Pancreas (tissue), 10 donors: ENCODE data around the gene VPS9D1. TPM values are rescaled to one million over a fixed set of nuclear protein-coding genes. Genes with fewer than 3 reads are reported as not detected.

Source experiments
- ATAC-seq, 4 donors: fragments of 200-7000 bp; cut with Tn5 transposase; one replicate each; pipeline versions ENCODE4 v1.8.0 to v1.9.1; 2020; ENCODE audit warnings: mild to moderate bottlenecking in 4 of 4, moderate library complexity in 4 of 4
- DNase-seq, 6 donors: peaks; one replicate each; pipeline ENCODE4 v3.0.0-alpha.2; 2020
- FAIRE-seq: peaks from 2 replicates; lab custom pipeline; 2012; peaks lifted over from hg19 to GRCh38; lab: Jason Lieb, UNC
- H3K27ac ChIP-seq, 4 donors: fragments of 200-600 bp; sonication (generic); 1 replicate in 3 of 4; 2 replicates in 1 of 4; pipeline versions ENCODE4 v1.5.0 to v1.8.0; 2020
- H3K27me3 ChIP-seq, 4 donors: fragments of 200-600 bp; one replicate each; pipeline ENCODE4 v1.8.0; 2021
- H3K36me3 ChIP-seq, 3 donors: fragments of 200-600 bp; sonication (generic) in 1 of 3; one replicate each; pipeline versions ENCODE4 v1.5.0 to v1.8.0; 2020 to 2021
- H3K4me1 ChIP-seq, 3 donors: fragments of 200-600 bp; one replicate each; pipeline ENCODE4 v1.8.0; 2021
- H3K4me3 ChIP-seq, 4 donors: fragments of 200-600 bp; sonication (generic) in 2 of 4; one replicate each; pipeline versions ENCODE4 v1.5.0 to v1.8.0; 2020 to 2021
- H3K9me3 ChIP-seq, 4 donors: fragments of 200-600 bp; one replicate each; pipeline ENCODE4 v1.8.0; 2021
- WGBS, 2 donors: extraction: QIAGEN DNeasy Blood & Tissue Kit; methylation state at CpG; one replicate each; pipeline ENCODE4 v1.1.7; 2013; 5-methylcytosine and 5-hydroxymethylcytosine counted together
- intact Hi-C, 3 donors: fragments of 100-400 bp; cut with DNase I; formaldehyde crosslinking; loops; one replicate each; pipeline versions ENCODE4 v1.11.1 to v1.14.2; 2022
- polyA plus RNA-seq, 2 donors: library from polyadenylated mRNA; stranded (reverse); fragments of 200-250 nt; gene quantifications; one replicate each; pipeline ENCODE4 v1.2.3, GENCODE V29; 2013
- total RNA-seq, 6 donors: library from RNA; stranded (reverse); fragmentation: NEBNext Ultra II Directional in 4 of 6; extraction: Animal tissue kit (Norgen Biotek cat#: 25700) in 4 of 6; gene quantifications; one replicate each; pipeline versions ENCODE4 v1.2.1 to v1.2.4, GENCODE V29; 2021 to 2023
- TF ChIP-seq, protein P1 (sequence below), 4 donors: fragments of 200-600 bp; sonication (generic) in 3 of 4; IDR thresholded peaks; one replicate each; pipeline versions ENCODE4 v1.5.0 to v1.8.0; 2021; ENCODE audit warnings: antibody characterized with exemption in 4 of 4
- donor health status: healthy with polysubstance abuse.
- donor health status: DM: no; HTN: no; CAD: no; lungs with moderate emphysema.
- donor health status: DM: no; HTN: no; CAD: no.
- donor health status: control.
- donor health status: control.
- donor health status: Bipolar disorder and iron deficiency.
- donor health status: DM: yes; HTN: yes; CAD: no.
- donor health status: DM: no; HTN: no; CAD: no.
- donor health status: DM: no; HTN: no; CAD: no.
- donor health status: DM: yes; HTN: yes; CAD: no.

The VPS9D1 gene
- total and polyA plus RNA-seq, 8 donors, result 3.9 to 30.1 (median 6.4) TPM

- Histone ChIP-seq H3K4me1 (peaks cover 7 to 9% (median 8%) of the 10 kb centered on the region in 3 donors), H3K27me3 (no peaks in the 10 kb centered on the region), H3K4me3 (peak overlapping the region; percentile 75 to 94 (median 87)), H3K27ac (peak overlapping the region; percentile 89 to 97 (median 96)), H3K36me3 (peaks cover 0 to 12% (median 0%) of the 10 kb centered on the region in 3 donors), H3K9me3 (no peaks in the 10 kb centered on the region)
- DNase-seq, result peak in 2 of 6 donors; percentile 48 to 85
- 34 to 36% methylated on average over 56 of the region's 56 CpGs for WGBS, 2 donors
- FAIRE-seq, result no peak
- peak in 2 of 4 donors; percentile 1 to 3 for ATAC-seq
- TF ChIP-seq, protein P1, sequence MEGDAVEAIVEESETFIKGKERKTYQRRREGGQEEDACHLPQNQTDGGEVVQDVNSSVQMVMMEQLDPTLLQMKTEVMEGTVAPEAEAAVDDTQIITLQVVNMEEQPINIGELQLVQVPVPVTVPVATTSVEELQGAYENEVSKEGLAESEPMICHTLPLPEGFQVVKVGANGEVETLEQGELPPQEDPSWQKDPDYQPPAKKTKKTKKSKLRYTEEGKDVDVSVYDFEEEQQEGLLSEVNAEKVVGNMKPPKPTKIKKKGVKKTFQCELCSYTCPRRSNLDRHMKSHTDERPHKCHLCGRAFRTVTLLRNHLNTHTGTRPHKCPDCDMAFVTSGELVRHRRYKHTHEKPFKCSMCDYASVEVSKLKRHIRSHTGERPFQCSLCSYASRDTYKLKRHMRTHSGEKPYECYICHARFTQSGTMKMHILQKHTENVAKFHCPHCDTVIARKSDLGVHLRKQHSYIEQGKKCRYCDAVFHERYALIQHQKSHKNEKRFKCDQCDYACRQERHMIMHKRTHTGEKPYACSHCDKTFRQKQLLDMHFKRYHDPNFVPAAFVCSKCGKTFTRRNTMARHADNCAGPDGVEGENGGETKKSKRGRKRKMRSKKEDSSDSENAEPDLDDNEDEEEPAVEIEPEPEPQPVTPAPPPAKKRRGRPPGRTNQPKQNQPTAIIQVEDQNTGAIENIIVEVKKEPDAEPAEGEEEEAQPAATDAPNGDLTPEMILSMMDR (IDR thresholded peaks at IDR 0.05), result no peak
- intact Hi-C loops, result no loop called here
These were observed 1.9 kb upstream of the VPS9D1 start for GRCh38 chr16:89722392-89723278.

DNA sequence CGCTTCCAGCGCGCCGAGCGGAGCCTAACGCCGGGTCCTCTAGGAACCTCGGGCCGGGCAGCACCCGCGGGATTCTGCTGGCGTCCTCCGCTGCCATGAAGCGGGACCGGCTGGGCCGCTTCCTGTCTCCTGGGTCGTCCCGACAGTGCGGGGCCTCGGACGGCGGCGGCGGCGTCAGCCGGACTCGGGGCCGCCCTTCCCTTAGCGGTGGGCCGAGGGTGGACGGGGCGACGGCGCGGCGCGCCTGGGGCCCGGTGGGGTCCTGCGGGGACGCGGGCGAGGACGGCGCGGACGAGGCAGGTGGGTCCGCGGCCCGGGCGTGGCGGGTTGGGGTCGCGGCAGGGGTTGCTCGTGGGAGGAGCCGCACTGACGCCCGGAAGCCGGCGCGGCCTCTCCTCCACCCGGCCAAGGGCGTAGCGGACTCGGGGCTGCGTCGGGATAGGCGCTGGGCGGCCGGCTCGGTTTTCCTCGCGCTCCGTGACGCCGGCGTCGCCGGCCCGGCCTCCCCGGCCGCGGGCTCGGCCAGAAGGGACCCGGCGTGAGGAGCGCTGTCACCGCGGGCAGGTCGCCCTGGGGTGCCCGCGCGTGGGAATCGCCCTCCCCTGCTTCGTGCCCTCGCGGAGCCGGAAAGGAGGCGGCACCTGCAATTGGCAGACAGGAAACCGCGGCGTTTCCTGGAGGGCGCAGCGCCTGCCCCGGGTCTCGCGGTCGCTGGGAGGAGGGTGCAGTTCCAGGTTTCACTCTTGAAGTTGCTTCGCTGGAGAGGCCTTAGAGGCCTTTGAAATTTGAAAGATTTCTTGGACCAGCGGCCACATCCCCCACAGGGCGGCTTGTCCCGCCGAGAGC, 1.1 kb upstream of the VPS9D1 start:
- 0% methylated on average over 88 to 112 of the region's 112 CpGs for WGBS, 2 donors
- Histone ChIP-seq H3K9me3 (no peaks in the 10 kb centered on the region), H3K27me3 (no peaks in the 10 kb centered on the region), H3K36me3 (peaks cover 0 to 8% (median 0%) of the 10 kb centered on the region in 3 donors), H3K4me1 (peaks cover 7 to 9% (median 8%) of the 10 kb centered on the region in 3 donors), H3K4me3 (peak overlapping the region; percentile 75 to 94 (median 87)), H3K27ac (peak overlapping the region; percentile 89 to 97 (median 96))
- DNase-seq, result peak in 5 of 6 donors; percentile 44 to 85 (median 60)
- TF ChIP-seq, protein P1 (IDR thresholded peaks at IDR 0.05), result no peak
- no peak for FAIRE-seq
- ATAC-seq, result peak; percentile 19 to 45 (median 25)
- intact Hi-C loops, result no loop called here

- Histone ChIP-seq H3K9me3 (no peaks in the 10 kb centered on the region), H3K36me3 (peaks cover 0 to 8% (median 0%) of the 10 kb centered on the region in 3 donors), H3K4me1 (peaks cover 7 to 9% (median 8%) of the 10 kb centered on the region in 3 donors), H3K4me3 (peak overlapping the region; percentile 75 to 94 (median 87)), H3K27me3 (no peaks in the 10 kb centered on the region), H3K27ac (peak overlapping the region; percentile 89 to 97 (median 96))
- ATAC-seq (peak; percentile 27 to 50 (median 36)), DNase-seq (peak; percentile 60 to 91 (median 77)), FAIRE-seq (no peak)
- intact Hi-C loops, result no loop called here
- 0% methylated on average over 23 to 29 of the region's 29 CpGs for WGBS, 2 donors
- TF ChIP-seq, protein P1 (IDR thresholded peaks at IDR 0.05), result no peak
These were observed 216 bp downstream of the VPS9D1 start for GRCh38 chr16:89720551-89720812.

GRCh38 chr16:89717688-89718505, 2.8 kb downstream of the VPS9D1 start:
- ATAC-seq, result no peak
- WGBS, 2 donors, result 81 to 88% methylated on average over 24 of the region's 24 CpGs

More at GRCh38 chr16:89717688-89718505, 2.8 kb downstream of the VPS9D1 start:
- no peak overlapping the region for H3K4me3 ChIP-seq
- H3K36me3 ChIP-seq, result no peaks in the 10 kb centered on the region
- H3K27ac ChIP-seq, result no peak overlapping the region
- DNase-seq, result no peak
- no peaks in the 10 kb centered on the region for H3K27me3 ChIP-seq
- H3K4me1 ChIP-seq, result peaks cover 6 to 8% (median 7%) of the 10 kb centered on the region in 3 donors
- intact Hi-C loops, result loop anchor here in 1 of 3 donors (10.0 kb wide), 1 partner anchor 77 kb away; no protein-coding TSS in a partner anchor
- TF ChIP-seq, protein P1 (IDR thresholded peaks at IDR 0.05), result no peak
- H3K9me3 ChIP-seq, result no peaks in the 10 kb centered on the region
- FAIRE-seq, result no peak
